ENCODE data around the gene SSNA1. TPM values are rescaled to one million over a fixed set of nuclear protein-coding genes. Genes with fewer than 3 reads are reported as not detected.

Gene SSNA1
- total RNA-seq, 1 donor from 2014 or later: 52.7 TPM

DNA sequence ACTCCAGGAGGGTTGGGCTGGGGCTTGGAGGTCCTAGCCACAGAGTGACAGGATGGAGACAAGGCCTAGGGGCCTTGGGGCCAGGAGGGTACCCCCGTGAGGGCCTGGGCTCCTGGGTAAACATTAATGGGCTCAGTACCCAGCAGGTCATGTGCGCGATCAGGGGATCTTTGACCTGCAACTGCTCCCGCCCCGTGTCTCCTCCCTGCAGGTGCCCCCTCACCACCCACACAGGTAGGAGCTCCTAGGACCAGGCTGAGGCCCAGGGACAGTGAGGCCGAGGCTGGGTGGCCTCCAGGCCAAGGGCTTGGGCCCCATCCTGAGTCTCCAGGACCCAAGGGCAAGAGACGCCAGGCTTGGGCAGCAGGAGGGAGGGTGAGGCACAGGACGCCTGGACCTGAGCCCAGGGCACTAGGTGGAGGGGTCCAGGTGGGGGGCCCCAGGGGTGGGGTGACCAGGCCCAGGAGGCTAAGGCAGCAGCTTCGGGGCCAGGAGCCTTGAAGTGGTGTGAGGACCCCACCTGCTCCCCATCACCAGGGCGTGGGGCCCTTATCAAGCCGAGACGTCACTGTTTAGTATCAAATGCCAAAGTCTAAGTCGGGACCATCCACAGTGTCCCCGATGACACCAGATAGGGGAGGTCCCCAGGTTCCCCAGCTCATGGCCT, 42.4 kb downstream of the SSNA1 start, which contains the start of gene SLC34A3:
TSS of gene SLC34A3 (plus strand) at position 197 of the 667 bp plus-strand sequence. CDS start 802 bp downstream, outside the sequence.
- Mint-ChIP-seq H3K9me3 (ENCODE audit: unreplicated experiment) (no peaks in the 10 kb centered on the region), H3K27me3 (ENCODE audit: low read depth, unreplicated experiment) (no peaks in the 10 kb centered on the region), H3K36me3 (ENCODE audit: low read depth, unreplicated experiment) (no peaks in the 10 kb centered on the region), H3K27ac (ENCODE audit: unreplicated experiment) (no peak within 1 kb of the TSS), H3K4me1 (ENCODE audit: low read depth, unreplicated experiment) (peaks cover 4% of the 10 kb centered on the region), H3K4me3 (ENCODE audit: unreplicated experiment) (no peak within 1 kb of the TSS)
- DNase-seq (ENCODE audit: low read depth) (no peak), FAIRE-seq (no peak)
- H3K27ac ChIP-seq (ENCODE audit: low read depth, low read length): no peak within 1 kb of the TSS
- peaks cover 12% of the 10 kb centered on the region for H3K4me1 ChIP-seq (ENCODE audit: insufficient read depth, low read length)
- H3K9ac ChIP-seq (ENCODE audit: low read length): no peak within 1 kb of the TSS
- H4K20me1 ChIP-seq (ENCODE audit: insufficient read depth, low read length): no peaks in the 10 kb centered on the region
- no peaks in the 10 kb centered on the region for H3K9me3 ChIP-seq (ENCODE audit: insufficient read depth, low read depth, low read length)
- no peaks in the 10 kb centered on the region for H3K79me2 ChIP-seq (ENCODE audit: insufficient read depth, low read length)
- H3K4me2 ChIP-seq (ENCODE audit: low read length): no peak within 1 kb of the TSS
- H3K36me3 ChIP-seq (ENCODE audit: insufficient read depth, low read length): no peaks in the 10 kb centered on the region
- H2AFZ ChIP-seq (ENCODE audit: low read depth, low read length): no peak within 1 kb of the TSS
- H3K27me3 ChIP-seq (ENCODE audit: insufficient read depth, low read length): no peaks in the 10 kb centered on the region
- TF ChIP-seq, protein P1, sequence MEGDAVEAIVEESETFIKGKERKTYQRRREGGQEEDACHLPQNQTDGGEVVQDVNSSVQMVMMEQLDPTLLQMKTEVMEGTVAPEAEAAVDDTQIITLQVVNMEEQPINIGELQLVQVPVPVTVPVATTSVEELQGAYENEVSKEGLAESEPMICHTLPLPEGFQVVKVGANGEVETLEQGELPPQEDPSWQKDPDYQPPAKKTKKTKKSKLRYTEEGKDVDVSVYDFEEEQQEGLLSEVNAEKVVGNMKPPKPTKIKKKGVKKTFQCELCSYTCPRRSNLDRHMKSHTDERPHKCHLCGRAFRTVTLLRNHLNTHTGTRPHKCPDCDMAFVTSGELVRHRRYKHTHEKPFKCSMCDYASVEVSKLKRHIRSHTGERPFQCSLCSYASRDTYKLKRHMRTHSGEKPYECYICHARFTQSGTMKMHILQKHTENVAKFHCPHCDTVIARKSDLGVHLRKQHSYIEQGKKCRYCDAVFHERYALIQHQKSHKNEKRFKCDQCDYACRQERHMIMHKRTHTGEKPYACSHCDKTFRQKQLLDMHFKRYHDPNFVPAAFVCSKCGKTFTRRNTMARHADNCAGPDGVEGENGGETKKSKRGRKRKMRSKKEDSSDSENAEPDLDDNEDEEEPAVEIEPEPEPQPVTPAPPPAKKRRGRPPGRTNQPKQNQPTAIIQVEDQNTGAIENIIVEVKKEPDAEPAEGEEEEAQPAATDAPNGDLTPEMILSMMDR (IDR thresholded peaks at IDR 0.05; ENCODE audit: insufficient read depth, low read depth, low read length): no peak
- TF ChIP-seq EZH2 (IDR thresholded peaks at IDR 0.05; ENCODE audit: insufficient read depth, low read length): no peak
- no peak within 1 kb of the TSS for H3K4me3 ChIP-seq (ENCODE audit: insufficient read depth, low read depth, low read length)

DNA sequence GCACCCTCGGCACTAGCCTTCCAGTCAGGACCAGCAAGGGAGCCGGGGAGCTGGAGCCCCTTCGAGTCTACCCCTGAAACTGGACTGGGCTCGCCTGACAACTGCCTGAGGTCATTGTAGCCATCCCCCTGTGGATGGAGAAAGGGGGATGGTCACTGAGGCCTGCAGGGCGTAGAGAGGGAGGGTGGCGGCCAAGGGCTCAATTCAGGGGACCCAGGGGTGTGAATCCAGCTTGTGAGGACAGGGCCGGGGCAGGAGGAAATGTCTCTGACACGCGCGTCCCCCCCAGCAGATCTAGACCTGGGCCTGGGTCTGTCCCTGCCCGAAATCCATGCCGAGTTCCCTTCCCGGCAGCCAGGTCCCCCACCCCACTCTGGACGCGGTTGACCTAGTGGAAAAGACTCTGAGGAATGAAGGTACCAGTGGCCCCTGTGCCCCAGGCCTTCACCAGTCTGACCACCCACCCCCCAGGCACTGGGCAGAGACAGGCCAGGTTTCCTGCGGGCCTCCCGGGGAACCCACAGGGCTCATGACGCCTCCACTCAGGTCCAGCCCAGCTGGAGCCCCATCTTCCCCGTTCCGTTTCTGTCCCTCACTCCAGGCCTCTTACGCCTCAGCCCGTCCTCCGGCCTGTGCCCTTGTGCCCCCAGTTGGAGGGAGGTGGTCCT, 43.0 kb downstream of the SSNA1 start:
- Mint-ChIP-seq H3K36me3 (ENCODE audit: low read depth, unreplicated experiment) (no peaks in the 10 kb centered on the region), H3K27me3 (ENCODE audit: low read depth, unreplicated experiment) (no peaks in the 10 kb centered on the region)
- no peak overlapping the region for H3K4me3 ChIP-seq (ENCODE audit: insufficient read depth, low read depth, low read length)

More for the DNA sequence above, 43.0 kb downstream of the SSNA1 start:
- Mint-ChIP-seq H3K9me3 (ENCODE audit: unreplicated experiment) (no peaks in the 10 kb centered on the region), H3K4me1 (ENCODE audit: low read depth, unreplicated experiment) (no peaks in the 10 kb centered on the region), H3K27ac (ENCODE audit: unreplicated experiment) (no peak overlapping the region), H3K4me3 (ENCODE audit: unreplicated experiment) (no peak overlapping the region)
- no peaks in the 10 kb centered on the region for H3K27me3 ChIP-seq (ENCODE audit: insufficient read depth, low read length)
- peaks cover 11% of the 10 kb centered on the region for H3K4me1 ChIP-seq (ENCODE audit: insufficient read depth, low read length)
- TF ChIP-seq, protein P1 (IDR thresholded peaks at IDR 0.05; ENCODE audit: insufficient read depth, low read depth, low read length): no peak
- no peak for TF ChIP-seq EZH2 (IDR thresholded peaks at IDR 0.05; ENCODE audit: insufficient read depth, low read length)
- H3K9ac ChIP-seq (ENCODE audit: low read length): no peak overlapping the region
- no peaks in the 10 kb centered on the region for H3K9me3 ChIP-seq (ENCODE audit: insufficient read depth, low read depth, low read length)
- H3K79me2 ChIP-seq (ENCODE audit: insufficient read depth, low read length): no peaks in the 10 kb centered on the region
- H3K36me3 ChIP-seq (ENCODE audit: insufficient read depth, low read length): no peaks in the 10 kb centered on the region
- H3K27ac ChIP-seq (ENCODE audit: low read depth, low read length): no peak overlapping the region
- DNase-seq (ENCODE audit: low read depth) (no peak), FAIRE-seq (no peak)
- H4K20me1 ChIP-seq (ENCODE audit: insufficient read depth, low read length): no peaks in the 10 kb centered on the region
- no peak overlapping the region for H3K4me2 ChIP-seq (ENCODE audit: low read length)
- H2AFZ ChIP-seq (ENCODE audit: low read depth, low read length): no peak overlapping the region
